ENCODE data around the gene PPOX.

The PPOX gene

DNA sequence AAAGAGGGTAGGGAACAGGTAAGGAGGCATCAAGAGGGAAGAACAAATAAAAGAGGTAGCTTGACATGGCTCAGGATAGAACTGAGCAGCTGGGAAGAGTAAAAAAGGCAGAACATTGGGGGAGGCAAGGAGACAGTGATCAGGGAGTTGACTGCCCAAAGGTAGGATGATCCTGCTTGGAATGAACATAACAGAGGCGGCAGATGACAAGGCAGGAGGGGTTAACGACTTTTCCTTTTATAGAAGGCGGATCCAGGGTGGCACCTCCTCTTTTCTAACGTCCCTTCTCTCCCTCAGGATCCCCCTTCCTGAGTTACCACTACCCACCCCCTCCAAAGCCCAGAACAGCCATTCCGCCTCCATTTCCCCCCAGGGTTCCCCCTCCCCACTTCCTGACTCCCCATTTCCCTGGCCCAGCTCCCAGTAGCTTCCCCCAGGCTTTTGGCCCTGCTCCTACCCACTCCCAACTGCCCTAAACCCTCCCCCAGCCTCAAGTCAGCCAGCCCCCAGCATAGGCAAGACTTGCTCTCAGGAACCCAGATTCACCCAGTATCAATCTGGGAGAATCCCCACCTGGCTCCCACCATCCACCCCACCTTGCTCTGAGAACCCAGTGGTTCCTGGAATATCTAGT, 33.4 kb downstream of the PPOX start:
- no peak overlapping the region for H2AK5ac ChIP-seq (ENCODE audit: low read length, severe bottlenecking)
- no peak overlapping the region for H2BK12ac ChIP-seq (ENCODE audit: low read length in 2 of 2)
- no peak overlapping the region for H2BK120ac ChIP-seq (ENCODE audit: low read depth, low read length)
- no peak overlapping the region for H2AFZ ChIP-seq (ENCODE audit: low read depth, low read length)
- H3K4ac ChIP-seq (ENCODE audit: low read depth in 1 of 2, low read length in 2 of 2): no peak overlapping the region
- no peak overlapping the region for H4K91ac ChIP-seq (ENCODE audit: low read length)
- no peak overlapping the region for H3K18ac ChIP-seq (ENCODE audit: low read depth in 1 of 2, low read length in 2 of 2)
- H4K8ac ChIP-seq (ENCODE audit: low read length): no peak overlapping the region
- peak overlapping the region in 1 of 2 experiments; percentile 84 for H3K4me3 ChIP-seq (ENCODE audit: insufficient read depth in 1 of 2, low read depth in 1 of 2, low read length in 2 of 2)
- peaks cover 4 to 28% of the 10 kb centered on the region in 2 experiments for H3K36me3 ChIP-seq (ENCODE audit: control insufficient read depth in 1 of 2, insufficient read depth in 2 of 2, low read depth in 1 of 2, low read length in 2 of 2)
- peak overlapping the region; percentile 95 for H3K9ac ChIP-seq (ENCODE audit: low read length)
- no peak overlapping the region for H3K23ac ChIP-seq (ENCODE audit: low read length in 2 of 2)
- 74% methylated on average over 5 of the region's 5 CpGs for WGBS
- H3K4me2 ChIP-seq (ENCODE audit: low read length, poor library complexity, severe bottlenecking): no peak overlapping the region
- H3K14ac ChIP-seq (ENCODE audit: low read length in 2 of 2): no peak overlapping the region
- no peaks in the 10 kb centered on the region for H3K27me3 ChIP-seq (ENCODE audit: control insufficient read depth in 1 of 2, insufficient read depth in 1 of 2, low read length in 2 of 2)
- H2BK15ac ChIP-seq (ENCODE audit: low read depth, poor library complexity, severe bottlenecking): no peak overlapping the region
- no peak overlapping the region for H2BK5ac ChIP-seq (ENCODE audit: low read depth, low read length, poor library complexity, severe bottlenecking)
- H3K27ac ChIP-seq (ENCODE audit: low read length, poor library complexity, severe bottlenecking): no peak overlapping the region
- H3K9me3 ChIP-seq (ENCODE audit: control insufficient read depth, low read length): no peaks in the 10 kb centered on the region
- DNase-seq: no peak
- H3K79me1 ChIP-seq (replicated peaks; ENCODE audit: low read length, poor library complexity, severe bottlenecking): peaks cover 7% of the 10 kb centered on the region
- H3K4me1 ChIP-seq (ENCODE audit: control insufficient read depth, insufficient read depth, low read depth, low read length): peaks cover 14% of the 10 kb centered on the region

DNA sequence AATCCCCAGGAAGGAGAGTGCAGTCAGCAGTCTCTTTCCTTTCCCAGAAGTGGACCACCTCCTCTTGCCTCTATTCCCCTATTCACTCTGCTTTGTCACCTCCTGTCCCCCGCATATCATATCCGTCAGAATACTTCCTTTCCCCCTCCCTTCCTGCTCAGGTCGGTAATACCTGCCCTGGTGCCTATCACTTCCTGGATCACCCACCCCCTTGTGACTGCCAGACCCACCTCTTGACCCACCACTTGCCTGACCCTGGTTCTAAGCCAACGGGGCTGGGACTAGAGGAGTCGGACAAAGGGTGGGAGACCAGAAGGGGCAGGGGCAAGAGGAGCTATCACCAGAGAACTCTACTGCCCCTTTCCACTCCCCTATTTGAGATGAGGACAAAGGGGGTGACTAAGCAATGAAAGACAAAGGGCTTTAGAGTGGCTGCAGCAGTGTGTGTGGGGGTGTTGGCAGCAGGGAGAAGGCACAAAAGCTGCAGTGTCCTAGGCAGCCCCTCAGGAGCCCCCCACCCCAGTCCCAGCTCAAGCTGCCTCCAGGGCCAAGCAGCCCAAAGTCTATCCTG, 34.3 kb downstream of the PPOX start:
- Histone ChIP-seq H3K23ac (ENCODE audit: low read length in 2 of 2) (no peak overlapping the region), H3K27me3 (ENCODE audit: control insufficient read depth in 1 of 2, insufficient read depth in 1 of 2, low read length in 2 of 2) (no peaks in the 10 kb centered on the region), H3K9me3 (ENCODE audit: control insufficient read depth, low read length) (no peaks in the 10 kb centered on the region), H2BK120ac (ENCODE audit: low read depth, low read length) (peak overlapping the region; percentile 68), H2AFZ (ENCODE audit: low read depth, low read length) (no peak overlapping the region), H2BK5ac (ENCODE audit: low read depth, low read length, poor library complexity, severe bottlenecking) (no peak overlapping the region), H3K4me2 (ENCODE audit: low read length, poor library complexity, severe bottlenecking) (no peak overlapping the region), H3K9ac (ENCODE audit: low read length) (peak overlapping the region; percentile 95), H4K91ac (ENCODE audit: low read length) (peak overlapping the region; percentile 0), H4K8ac (ENCODE audit: low read length) (peak overlapping the region; percentile 99), H2AK5ac (ENCODE audit: low read length, severe bottlenecking) (no peak overlapping the region), H3K79me1 (replicated peaks; ENCODE audit: low read length, poor library complexity, severe bottlenecking) (peaks cover 7% of the 10 kb centered on the region), H3K14ac (ENCODE audit: low read length in 2 of 2) (no peak overlapping the region), H3K36me3 (ENCODE audit: control insufficient read depth in 1 of 2, insufficient read depth in 2 of 2, low read depth in 1 of 2, low read length in 2 of 2) (peaks cover 4 to 19% of the 10 kb centered on the region in 2 experiments), H3K4me3 (ENCODE audit: insufficient read depth in 1 of 2, low read depth in 1 of 2, low read length in 2 of 2) (peak overlapping the region in 1 of 2 experiments; percentile 91), H3K4ac (ENCODE audit: low read depth in 1 of 2, low read length in 2 of 2) (peak overlapping the region; percentile 47 to 56), H2BK12ac (ENCODE audit: low read length in 2 of 2) (peak overlapping the region in 1 of 2 experiments; percentile 57), H3K4me1 (ENCODE audit: control insufficient read depth, insufficient read depth, low read depth, low read length) (peaks cover 14% of the 10 kb centered on the region), H3K18ac (ENCODE audit: low read depth in 1 of 2, low read length in 2 of 2) (no peak overlapping the region), H2BK15ac (ENCODE audit: low read depth, poor library complexity, severe bottlenecking) (peak overlapping the region; percentile 80), H3K27ac (ENCODE audit: low read length, poor library complexity, severe bottlenecking) (no peak overlapping the region)
- DNase-seq: no peak
- WGBS: 74% methylated on average over 3 of the region's 5 CpGs

DNA sequence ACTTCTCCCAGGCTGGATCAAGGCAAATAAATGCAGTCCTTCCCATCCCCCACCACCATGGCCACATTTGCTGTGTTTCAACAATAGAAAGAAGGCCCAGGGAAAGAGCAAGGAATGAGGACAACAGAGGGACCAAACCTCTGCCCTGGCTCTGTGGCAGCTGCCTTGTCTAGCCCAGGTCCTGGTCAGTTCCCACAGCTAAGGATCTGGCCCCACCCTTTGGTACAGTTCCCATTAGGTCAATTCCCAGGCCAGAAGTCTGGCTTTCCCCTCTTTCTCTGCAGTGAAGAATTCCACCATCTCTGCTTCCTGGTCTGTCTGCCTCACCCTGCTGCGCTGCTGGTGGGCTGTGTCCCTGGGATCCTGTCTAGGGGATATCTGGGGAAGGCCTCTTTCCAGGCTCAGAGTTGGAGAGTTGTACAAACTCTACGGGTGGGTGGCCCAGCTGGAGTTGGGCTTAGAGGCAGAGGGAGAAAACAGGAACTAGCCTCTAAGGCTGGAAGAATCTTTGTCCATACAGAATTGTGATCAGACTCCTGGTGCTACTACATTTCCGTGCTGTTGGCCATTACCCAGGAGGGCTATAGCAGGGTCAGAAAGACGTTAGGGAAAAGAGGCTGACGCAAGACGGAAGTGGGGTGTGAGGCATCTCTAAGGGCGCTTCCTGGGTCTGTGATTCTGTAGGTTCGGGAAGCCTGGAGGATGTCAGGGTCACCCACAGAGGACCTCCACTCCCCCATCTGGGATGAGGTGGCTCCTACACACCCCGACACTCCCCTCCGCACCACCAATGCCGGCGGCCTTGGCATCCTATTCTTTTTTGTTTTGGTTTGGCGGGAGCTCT, 35.0 kb downstream of the PPOX start:
- peak overlapping the region; percentile 73 for H4K91ac ChIP-seq (ENCODE audit: low read length)
- no peaks in the 10 kb centered on the region for H3K9me3 ChIP-seq (ENCODE audit: control insufficient read depth, low read length)
- peak overlapping the region; percentile 94 to 99 for H3K4ac ChIP-seq (ENCODE audit: low read depth in 1 of 2, low read length in 2 of 2)
- peak overlapping the region; percentile 66 for H2AK5ac ChIP-seq (ENCODE audit: low read length, severe bottlenecking)
- H2BK12ac ChIP-seq (ENCODE audit: low read length in 2 of 2): peak overlapping the region; percentile 57 to 85
- H3K36me3 ChIP-seq (ENCODE audit: control insufficient read depth in 1 of 2, insufficient read depth in 2 of 2, low read depth in 1 of 2, low read length in 2 of 2): peaks cover 4 to 19% of the 10 kb centered on the region in 2 experiments
- H3K18ac ChIP-seq (ENCODE audit: low read depth in 1 of 2, low read length in 2 of 2): peak overlapping the region; percentile 64 to 99
- H4K8ac ChIP-seq (ENCODE audit: low read length): peak overlapping the region; percentile 99
- peak overlapping the region; percentile 97 for H2AFZ ChIP-seq (ENCODE audit: low read depth, low read length)
- H2BK120ac ChIP-seq (ENCODE audit: low read depth, low read length): peak overlapping the region; percentile 68
- H3K4me3 ChIP-seq (ENCODE audit: insufficient read depth in 1 of 2, low read depth in 1 of 2, low read length in 2 of 2): peak overlapping the region in 1 of 2 experiments; percentile 91
- H2BK5ac ChIP-seq (ENCODE audit: low read depth, low read length, poor library complexity, severe bottlenecking): no peak overlapping the region
- H2BK15ac ChIP-seq (ENCODE audit: low read depth, poor library complexity, severe bottlenecking): peak overlapping the region; percentile 56
- peaks cover 7% of the 10 kb centered on the region for H3K79me1 ChIP-seq (replicated peaks; ENCODE audit: low read length, poor library complexity, severe bottlenecking)
- no peak overlapping the region for H3K27ac ChIP-seq (ENCODE audit: low read length, poor library complexity, severe bottlenecking)
- no peak overlapping the region for H3K14ac ChIP-seq (ENCODE audit: low read length in 2 of 2)
- H3K4me2 ChIP-seq (ENCODE audit: low read length, poor library complexity, severe bottlenecking): peak overlapping the region; percentile 57
- H3K9ac ChIP-seq (ENCODE audit: low read length): peak overlapping the region; percentile 95
- H3K23ac ChIP-seq (ENCODE audit: low read length in 2 of 2): peak overlapping the region in 1 of 2 experiments; percentile 43
- no peaks in the 10 kb centered on the region for H3K27me3 ChIP-seq (ENCODE audit: control insufficient read depth in 1 of 2, insufficient read depth in 1 of 2, low read length in 2 of 2)
- peaks cover 14% of the 10 kb centered on the region for H3K4me1 ChIP-seq (ENCODE audit: control insufficient read depth, insufficient read depth, low read depth, low read length)
- 93% methylated on average over 12 of the region's 13 CpGs for WGBS
- DNase-seq: no peak
